HG03460 (cell line): ENCODE measurements around the gene ISYNA1.
A peak's percentile ranks its signal among the peaks of the same experiment; 100 is the strongest.

Experiments used
- ATAC-seq: cut with Tn5 transposase; IDR thresholded peaks from one replicate; pipeline ENCODE4 v1.9.1; 2021; ENCODE audit not compliant: unreplicated experiment

ISYNA1 gene

DNA sequence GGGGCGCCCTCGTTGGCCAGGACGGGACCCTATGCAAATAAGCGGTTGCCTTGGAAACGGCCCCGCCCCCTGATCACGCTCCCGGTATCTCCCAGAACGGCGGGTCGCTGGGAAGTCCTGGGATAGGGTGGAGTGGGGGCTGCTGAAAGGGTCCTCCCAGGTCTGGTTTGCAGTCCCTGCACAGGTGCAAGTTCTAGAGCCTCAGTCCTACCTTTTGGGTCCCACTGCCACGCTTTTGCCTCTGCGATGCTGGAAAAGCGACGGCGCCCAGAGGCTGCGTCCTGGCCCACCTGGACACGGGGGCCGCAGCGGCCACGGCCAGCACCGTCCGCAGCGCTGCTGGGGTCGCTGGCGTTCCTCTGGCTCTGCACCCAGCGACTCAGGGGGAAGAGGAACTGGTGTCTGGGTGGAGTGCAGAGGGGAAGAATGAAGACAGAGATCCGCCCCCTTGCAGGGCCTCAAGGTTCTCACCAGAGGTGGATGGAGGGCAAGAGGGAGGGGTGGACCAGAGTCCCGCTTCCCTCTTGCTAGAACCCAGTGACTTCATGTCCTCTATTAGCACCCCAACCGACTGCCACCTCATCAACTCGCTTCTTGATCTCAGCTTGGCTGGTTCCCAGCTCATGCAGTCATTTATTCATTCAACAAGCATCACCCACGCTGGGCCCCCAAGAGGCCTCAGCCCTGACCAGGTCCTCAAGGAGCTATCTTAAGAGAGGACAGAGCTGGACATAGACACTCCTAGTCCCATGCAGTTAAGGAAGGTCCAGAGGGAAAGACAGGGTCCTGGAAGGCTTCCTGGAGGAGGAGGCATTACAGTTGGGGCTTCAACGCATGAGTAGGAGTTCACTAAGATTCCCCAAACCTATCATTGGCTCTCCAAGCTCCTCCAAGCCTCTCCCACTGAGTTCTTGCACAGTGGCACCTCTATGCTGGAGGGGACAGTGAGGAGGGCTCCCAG lies 40.4 kb downstream of the ISYNA1 start, which contains the start of gene LRRC25:
Gene LRRC25, minus strand, starts transcription at position 381 of the 961 bp plus-strand sequence. CDS start 659 bp downstream, outside the sequence.
- ATAC-seq, result no peak

GRCh38 chr19:18396471-18397241 lies 41.3 kb downstream of the ISYNA1 start:
- no peak for ATAC-seq

DNA sequence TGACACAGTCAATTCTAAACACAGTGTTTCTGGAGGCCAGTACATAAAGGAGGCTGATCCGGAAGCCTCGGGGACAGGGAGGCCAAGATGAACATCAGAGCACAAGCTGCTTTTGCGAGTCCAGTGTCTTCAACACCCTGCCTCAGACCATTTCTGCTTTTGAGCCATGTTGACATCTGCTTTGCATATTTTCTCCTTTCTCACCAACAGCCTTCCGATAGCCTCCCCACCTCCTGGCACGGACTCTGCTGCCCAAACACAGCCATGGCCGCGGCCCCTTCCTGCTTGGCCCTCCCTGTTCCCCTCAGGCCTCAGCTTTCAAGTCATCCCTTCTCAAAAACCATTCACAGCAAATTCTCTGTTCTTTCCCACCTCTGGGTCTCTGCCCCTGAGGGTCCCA lies 44.1 kb downstream of the ISYNA1 start:
- ATAC-seq, result no peak

- no peak for ATAC-seq
Measured at GRCh38 chr19:18392926-18393325, 45.0 kb downstream of the ISYNA1 start.

DNA sequence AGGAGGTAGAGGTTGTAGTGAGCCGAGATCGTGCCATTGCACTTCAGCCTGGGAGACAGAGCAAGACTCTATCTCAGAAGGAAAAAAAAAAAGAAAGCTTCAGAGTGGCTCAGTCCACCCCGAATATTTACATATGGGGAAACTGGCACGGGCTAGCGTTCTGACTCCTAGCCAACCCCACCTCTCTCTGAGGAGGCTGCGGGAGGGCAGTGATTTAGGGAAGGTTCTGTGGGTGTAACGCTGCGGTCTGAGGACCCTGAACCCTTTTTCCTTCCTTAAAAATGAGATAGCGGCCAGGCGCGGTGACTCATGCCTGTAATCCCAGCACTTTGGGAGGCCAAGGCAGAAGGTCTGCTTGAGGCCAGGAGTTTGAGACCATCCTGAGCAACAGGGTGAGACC lies 45.5 kb downstream of the ISYNA1 start:
- ATAC-seq, result no peak

GRCh38 chr19:18391509-18392075 lies 46.3 kb downstream of the ISYNA1 start:
- no peak for ATAC-seq

GRCh38 chr19:18390065-18390907 lies 47.6 kb downstream of the ISYNA1 start:
- ATAC-seq, result no peak

- no peak for ATAC-seq
Measured at GRCh38 chr19:18389726-18390064, 48.2 kb downstream of the ISYNA1 start.

GRCh38 chr19:18388960-18389725 lies 48.8 kb downstream of the ISYNA1 start:
- ATAC-seq, result no peak

GRCh38 chr19:18388100-18388959 lies 49.6 kb downstream of the ISYNA1 start:
- peak; percentile 62 for ATAC-seq

DNA sequence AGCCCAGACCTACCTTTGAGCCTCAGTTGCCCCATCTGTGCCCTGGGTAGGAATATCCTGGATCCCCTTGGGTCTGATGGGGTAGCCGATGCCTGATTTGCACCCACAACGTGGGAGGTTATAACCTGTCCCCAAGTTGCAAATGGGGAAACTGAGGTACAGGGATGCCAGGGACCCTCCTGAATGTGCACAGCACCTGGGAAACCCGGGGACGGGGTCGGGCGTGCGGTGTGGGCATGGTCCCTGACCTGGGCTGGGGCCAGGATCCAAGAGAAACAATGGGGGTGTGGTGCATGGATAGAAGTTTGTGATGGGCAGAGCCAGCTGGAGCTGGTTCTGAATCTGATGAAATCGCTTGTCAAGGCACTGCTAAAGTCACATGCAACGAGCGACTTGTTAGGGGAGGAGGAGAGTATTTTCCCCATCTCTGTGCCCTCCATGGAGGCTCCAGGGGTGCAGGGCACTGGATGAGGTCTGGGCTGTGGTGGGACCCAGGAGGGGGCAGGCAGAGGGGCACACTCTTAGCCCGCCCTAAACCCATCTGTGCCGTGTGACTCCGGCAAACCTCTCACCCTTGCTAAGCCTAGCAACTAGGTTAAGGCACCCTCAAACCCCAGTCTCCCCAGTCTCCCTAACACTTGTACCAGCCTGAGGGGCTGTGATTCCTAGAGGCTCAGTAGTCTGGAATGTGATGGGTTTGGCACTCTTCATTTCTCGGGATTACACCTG lies 51.2 kb downstream of the ISYNA1 start:
- ATAC-seq, result no peak

DNA sequence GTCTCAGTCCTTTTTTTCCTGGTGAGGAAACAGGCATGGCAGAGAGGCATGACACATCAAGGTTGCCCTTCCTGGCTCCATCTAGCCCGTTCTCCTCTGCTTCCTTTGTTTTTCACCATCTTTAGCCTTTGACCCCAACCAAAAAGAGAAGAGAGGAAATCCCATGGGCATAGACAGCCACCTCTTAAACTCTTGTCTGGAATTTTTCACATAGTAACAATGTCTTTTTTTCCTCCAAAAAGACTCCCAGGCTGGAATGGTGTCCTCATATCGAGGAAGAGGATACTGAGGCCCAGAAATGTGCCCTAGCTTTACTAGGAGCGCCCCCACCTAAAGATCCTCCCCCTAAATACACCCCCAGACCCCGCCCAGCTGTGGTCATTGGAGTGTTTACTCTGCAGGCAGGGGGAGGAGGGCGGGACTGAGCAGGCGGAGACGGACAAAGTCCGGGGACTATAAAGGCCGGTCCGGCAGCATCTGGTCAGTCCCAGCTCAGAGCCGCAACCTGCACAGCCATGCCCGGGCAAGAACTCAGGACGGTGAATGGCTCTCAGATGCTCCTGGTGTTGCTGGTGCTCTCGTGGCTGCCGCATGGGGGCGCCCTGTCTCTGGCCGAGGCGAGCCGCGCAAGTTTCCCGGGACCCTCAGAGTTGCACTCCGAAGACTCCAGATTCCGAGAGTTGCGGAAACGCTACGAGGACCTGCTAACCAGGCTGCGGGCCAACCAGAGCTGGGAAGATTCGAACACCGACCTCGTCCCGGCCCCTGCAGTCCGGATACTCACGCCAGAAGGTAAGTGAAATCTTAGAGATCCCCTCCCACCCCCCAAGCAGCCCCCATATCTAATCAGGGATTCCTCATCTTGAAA lies 52.0 kb downstream of the ISYNA1 start, which contains the start of gene GDF15:
Gene GDF15, plus strand, starts transcription at position 484 of the 868 bp plus-strand sequence. Its CDS starts 32 bp downstream, at position 516.
- no peak for ATAC-seq

- no peak for ATAC-seq
Measured at GRCh38 chr19:18385359-18385674, 52.6 kb downstream of the ISYNA1 start.

- no peak for ATAC-seq
Measured at GRCh38 chr19:18384775-18385174, 53.2 kb downstream of the ISYNA1 start.
